ENCODE data around the gene KRT78. TPM values are rescaled to one million over a fixed set of nuclear protein-coding genes. Genes with fewer than 3 reads are reported as not detected.
"Not testable (repeated sequence)": the region's sequence is repeated elsewhere in the genome, so short reads cannot be mapped to it uniquely, and the experiment has no call there.

Gene KRT78
- total RNA-seq, 1 donor from 2014 or later: not detected

DNA sequence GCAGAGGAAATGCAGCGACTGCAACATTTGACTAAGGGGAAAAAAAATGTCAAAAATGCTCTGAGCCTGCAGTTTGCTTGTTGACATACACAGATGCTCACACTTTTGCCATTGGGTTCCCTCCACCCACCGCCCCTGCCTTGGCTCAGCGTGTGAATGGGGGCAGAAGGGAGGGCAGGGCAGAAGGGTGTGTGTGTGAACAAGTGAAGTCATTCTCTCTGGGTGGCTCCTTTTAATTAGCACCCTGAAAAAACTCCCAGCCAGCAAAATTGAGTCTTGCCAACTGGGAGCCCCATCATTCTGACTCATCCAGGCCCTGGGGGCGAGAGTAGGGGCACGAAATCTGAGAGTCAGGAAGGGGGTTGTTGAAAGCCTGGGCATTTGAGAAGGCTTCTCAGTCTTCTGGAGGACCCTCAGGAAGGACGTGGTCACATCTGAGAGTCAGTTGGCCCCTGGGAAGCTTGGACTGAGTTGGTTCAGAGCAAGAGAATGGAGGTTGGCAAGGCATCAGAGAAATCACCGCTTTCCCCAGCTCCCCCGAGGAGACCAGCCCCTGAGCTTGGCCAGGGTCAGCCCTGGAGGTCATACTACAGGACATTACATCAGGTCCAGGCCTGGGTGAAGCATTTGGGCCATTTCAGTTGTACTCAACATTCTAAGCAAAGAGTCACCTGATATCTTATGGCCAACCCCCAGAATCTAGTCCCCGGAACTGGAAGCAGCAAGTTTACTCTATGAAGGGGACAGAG lies 22.7 kb upstream of the KRT78 start:
- no peak for DNase-seq (ENCODE audit: low read depth, low spot score)

DNA sequence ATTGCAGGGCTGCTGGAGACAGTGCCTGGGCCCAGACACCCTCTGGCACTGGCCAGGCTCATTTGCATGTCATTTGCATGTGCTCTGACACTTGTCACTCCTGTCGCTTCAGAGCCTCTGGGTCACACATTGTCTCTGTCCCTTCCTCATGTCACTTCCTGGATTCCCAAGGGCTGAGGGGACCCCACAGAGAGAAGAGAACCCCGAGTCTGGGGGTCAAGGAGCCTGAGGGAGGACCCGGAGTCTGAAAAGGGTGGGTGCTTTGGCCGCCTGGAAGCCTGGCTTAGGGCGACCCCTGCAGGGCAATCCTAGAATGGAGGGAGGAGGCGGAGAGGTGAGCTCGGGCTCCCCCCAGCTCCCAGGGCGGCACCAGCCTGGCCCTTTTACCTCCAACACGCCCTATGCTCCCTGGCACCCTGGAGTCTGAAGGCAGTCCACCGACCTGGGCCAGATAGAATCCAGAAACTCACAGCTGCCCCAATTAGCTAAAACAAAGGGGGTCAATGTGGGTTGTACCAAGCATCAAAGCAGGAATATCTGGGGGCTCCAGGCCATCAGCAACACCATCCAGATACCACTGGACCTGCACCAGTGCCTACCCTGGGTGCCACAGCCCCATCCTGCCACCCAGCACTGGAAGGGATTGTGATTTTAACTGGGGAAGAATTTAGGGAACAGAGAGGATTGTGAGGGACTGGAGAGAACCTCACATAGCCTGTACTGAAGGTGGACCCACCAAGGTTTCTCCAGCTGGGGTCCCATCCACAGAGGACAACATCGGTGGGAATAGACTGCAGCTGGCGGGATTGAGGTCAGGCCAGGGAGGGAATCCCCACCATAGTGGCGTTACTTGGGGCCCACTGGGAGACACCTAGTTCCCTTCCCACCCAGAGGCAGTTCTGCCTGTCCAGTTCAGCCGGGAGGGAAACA lies 21.8 kb upstream of the KRT78 start:
- no peak for DNase-seq (ENCODE audit: low read depth, low spot score)

DNA sequence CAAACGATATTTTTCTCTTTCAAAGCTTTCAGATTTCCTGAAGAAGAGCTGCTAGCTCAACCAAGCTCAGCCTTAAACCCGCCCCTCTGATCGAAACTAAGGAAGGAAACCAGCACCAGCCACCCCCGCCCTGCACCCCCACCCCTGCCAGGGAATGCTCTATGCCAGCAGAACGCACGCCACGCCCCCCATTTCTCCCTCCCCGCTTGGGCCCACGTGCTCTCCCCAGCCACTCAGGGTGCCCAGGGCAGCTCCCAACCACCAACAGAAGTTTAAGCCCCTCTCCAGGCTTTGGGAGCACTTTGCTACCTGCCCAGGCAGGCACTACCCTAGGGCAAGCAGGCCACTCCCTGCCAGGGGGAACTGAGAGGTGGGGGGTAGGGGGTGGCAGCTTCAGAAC lies 18.8 kb upstream of the KRT78 start:
- DNase-seq (ENCODE audit: low read depth, low spot score): no peak

DNA sequence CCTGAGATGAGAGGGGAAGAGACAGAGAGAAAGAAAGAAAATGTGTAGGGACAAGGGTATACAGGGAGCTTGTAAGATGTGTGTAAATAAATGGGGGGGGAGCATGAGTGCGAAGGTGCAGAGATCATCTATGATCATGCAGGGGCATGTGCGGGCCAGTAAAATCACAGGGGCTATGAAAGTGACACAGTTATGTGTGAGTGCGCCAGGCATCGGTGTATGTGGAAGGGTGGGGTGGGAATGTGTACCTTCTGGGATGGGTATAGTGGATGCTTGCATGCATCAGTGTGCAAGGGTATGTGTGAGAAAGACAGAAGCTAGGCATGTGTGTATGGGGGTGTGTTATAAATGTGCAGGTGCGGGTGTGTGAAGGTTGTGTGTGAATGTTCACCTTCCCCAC lies 18.4 kb upstream of the KRT78 start:
- DNase-seq (ENCODE audit: low read depth, low spot score): no peak

DNA sequence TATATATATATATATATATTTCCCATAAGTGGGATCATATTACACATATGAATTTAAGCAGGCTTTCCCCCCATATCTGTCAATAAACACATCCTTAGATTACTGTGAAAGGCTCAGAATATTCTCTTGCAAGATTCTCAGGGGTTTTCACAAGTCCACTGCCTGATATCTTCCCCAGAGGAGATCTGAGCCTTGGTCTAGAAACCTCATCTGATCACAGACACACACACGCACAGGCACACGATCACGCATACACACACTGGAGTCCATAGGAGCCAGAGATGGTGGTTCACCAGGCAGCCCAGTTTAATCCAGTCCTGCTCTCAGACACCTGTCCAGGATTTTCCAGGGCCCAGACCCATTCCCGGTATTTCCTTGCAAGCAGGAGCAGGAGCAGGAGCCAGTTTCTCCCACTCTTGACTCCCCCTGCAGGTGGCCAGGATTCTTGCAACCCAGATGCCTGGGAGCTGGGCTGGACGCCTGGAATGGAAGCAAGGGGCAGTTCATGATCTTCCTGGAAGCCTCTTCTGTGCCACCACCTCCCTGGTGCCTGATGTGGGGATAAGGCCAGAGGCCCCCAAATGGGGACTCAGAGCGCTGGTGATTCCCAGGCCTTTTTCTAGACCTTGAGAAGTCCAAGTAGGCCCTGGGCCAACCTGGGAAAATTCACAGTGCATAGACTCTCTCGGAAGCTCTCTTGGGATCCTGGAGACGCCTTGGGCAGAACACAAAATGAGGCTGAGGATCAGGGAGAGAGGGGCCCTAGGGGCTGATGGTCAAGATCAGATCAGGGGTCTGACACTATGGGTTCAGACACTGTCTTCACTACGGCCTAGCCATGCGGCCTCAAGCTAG lies 16.5 kb upstream of the KRT78 start:
- DNase-seq (ENCODE audit: low read depth, low spot score): peak; percentile 45

DNA sequence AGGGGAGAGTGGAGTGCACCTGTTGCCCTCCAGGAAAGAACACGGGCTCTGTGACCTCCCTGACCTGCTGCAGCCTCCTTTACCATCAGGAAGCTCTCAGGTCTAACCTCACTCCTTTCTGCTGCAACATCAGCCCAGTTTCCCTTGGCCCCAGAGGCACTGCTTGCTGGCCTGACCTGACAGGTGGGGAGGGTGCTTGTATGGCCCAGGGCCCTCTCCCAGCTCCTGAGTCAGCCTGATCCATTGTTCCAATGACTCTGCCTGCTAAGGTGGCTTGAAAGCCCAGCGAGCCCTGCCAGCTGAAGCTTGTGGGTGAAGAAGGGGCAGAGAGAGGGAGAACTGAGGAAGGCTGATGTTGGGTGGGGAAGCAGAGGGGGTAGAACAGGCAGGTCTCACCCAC lies 13.2 kb upstream of the KRT78 start:
- no peak for DNase-seq (ENCODE audit: low read depth, low spot score)

DNA sequence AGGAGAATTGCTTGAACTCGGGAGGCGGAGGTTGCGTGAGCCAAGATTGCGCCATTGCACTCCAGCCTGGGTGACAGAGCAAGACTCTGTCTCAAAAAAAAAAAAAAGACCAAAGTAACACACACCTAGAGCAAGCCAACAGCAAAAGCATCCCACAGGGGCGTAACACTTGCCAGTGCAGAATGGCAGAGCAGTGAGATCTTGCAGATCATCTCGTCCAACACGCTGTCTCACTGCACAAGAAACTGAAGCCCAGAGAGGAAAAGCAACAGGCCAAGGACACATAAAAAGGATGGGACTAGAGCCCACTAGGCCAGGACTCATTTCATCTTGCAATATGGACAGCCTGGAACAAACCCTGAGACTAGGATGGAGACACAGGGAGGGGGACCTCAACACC lies 12.7 kb upstream of the KRT78 start:
- no peak for DNase-seq (ENCODE audit: low read depth, low spot score)

DNA sequence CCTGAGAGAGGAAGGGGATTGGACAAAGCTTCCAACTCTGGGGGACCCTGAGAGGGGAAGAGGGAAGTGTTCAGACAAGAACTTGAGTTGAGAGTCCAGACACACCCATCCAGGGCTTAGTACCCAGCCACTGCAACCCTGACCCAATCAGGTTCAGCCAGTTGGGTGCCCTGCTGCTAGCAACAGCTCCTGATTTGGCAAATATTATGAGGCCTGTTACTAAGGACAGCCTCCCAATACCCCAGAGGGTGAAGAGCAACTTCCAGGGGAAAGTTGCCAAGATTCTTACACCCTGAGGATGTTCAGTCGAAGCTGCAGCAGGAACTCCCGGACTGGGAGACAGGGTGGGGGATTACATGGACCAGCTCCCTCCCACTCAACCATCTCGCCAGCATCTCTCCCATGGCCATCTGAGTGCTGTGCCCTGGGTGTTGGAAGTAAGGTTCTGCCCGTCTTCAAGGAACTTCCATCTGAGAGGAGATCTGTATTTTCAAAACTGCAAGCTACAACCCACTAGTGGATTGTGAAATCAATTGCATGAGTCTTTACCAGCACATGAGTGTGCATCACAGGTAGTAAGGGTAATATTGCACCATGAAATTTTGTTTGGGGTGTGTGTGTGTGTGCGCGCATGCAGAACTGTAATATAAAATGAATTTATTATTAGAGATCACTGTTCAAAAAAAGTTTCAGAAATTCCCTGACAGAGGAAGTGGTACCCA lies 11.5 kb upstream of the KRT78 start:
- no peak for DNase-seq (ENCODE audit: low read depth, low spot score)

DNA sequence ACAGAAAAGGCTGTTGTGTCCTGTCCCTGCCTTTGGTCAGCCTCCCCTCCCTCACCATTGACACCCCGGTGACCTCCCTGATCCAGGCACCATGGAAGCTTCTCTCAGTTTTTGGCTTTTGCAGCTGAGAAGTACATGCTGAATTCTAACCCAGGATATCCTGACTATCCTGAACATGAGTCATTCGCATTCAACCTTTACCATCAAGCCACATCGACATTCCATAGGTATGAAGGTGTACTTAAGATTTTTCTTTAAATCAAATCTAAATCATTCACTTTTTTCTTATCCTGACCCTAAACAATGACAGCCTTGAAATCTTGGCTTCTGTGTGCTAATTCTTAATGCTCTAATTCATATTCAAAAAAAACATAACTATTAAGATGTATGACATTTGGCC lies 8.7 kb upstream of the KRT78 start:
- no peak for DNase-seq (ENCODE audit: low read depth, low spot score)

DNA sequence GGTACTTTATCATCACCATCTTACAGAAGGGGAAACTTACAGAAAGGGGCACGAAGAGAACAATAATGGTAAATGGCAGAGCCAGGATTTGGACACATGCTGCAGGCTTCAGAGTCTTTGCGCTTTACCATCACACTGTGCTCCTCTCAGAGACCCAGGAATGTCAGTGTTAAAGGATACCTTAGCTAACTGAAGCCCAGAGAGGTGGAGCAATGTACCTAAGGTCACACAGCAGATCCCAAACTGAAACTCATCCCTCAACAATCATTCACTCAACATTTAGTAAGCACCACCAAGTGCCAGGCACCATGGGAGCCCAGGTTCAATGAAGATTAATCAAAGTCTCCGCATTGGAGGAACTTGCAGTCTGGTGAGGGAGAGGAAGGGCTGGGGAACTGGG lies 8.0 kb upstream of the KRT78 start:
- no peak for DNase-seq (ENCODE audit: low read depth, low spot score)

DNA sequence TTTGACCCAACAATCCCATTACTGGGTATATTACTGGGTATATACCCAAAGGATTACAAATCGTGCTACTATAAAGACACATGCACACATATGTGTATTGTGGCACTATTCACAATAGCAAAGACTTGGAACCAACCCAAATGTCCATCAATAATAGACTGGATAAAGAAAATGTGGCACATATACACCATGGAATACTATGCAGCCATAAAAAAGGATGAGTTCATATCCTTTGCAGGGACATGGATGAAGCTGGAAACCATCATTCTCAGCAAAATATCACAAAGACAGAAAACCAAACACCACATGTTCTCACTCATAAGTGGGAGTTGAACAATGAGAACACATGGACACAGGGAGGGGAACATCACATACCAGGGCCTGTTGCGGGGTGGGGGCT lies 7.3 kb upstream of the KRT78 start:
- DNase-seq (ENCODE audit: low read depth, low spot score): not testable (repeated sequence)

DNA sequence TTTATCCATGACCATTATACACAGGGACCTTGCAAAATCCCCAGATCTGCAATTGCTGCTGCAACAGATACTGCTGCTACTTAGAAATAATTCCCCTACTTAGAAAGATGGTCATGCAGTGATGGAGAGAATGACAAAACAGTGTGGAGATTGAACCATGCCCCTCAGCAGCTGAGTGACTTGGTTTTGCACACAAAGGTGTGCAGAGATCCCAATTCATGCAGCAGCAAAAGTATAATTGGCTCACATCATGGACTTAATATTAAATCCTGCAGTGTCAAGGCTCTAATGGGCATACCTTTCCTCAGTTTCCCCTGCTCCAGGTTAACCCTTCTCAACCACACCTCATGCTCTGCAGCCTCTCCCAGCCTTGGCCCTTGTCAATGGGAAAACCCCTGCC lies 3.0 kb upstream of the KRT78 start:
- DNase-seq (ENCODE audit: low read depth, low spot score): no peak

DNA sequence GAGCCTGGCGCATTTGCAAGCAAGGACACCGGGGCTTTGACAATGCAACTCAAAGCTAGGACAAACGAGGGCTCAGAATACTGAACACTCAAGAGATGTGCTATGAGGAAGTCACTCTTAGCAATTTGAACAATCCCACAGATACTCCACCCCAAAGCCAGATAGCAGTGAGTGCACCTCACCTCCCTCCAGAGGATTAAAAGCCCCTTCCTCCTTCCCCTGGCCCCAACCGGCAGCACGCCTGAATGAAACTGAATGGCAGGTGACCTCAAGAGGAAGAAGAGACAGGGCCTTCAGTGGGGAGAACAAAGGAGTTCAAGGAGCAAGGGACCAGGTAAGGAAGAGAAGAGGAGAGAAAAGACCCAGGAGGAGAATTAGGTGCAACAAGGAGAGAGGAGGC lies 1.9 kb upstream of the KRT78 start:
- no peak for DNase-seq (ENCODE audit: low read depth, low spot score)

DNA sequence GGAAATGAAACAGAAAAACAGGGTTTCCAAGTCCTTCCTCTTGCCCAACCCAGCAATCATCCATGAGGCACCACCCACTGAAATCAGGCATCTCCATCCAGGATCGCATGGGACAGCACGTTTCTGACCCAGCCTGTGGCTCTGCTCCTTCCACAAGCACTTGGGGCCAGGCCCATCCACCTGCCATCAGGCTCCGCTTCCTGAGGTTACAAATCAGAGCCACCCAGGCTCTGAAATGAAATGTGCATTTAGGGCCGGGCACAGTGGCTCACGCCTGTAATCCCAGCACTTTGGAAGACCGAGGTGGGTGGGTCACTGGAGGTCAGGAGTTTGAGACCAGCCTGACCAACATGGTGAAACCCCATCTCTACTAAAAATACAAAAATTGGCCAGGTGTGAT lies 717 bp upstream of the KRT78 start:
- DNase-seq (ENCODE audit: low read depth, low spot score): no peak

DNA sequence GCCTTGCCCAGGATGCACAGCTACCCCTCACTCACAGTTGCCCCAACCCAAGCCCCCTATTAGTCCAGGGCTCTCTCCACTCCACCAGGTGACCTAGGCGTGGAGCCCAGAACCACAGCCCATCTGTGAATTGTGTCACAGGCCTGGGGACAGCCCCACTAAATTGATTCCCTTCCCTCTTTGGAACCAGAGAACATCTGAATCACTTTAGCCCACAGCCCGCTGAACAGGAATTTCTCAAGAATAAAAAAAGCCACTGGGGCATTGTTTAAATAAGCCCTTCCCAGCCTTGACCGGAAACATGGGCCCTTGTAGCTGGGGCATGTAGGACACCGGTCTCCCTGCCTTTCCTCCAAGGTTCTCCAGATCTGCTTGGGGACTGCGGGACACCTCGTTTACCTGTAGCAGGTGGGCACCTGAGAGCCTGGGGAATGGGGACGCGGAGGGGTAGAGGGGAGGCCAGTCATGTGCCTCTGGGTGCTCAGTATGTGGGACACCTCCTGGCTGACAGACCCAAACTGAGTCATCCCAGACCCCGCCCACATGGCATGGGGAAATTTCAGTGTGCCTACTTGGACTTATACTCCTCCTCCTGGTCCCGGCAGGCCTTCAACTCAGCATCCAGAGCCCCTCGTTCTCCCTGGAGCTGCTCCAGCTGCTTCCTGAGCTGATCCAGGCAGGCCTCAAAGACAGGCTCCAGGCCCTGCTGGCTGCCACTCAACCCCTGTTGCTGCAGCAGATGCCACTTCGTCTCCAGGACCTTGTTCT lies 1.3 kb downstream of the KRT78 start:
- DNase-seq (ENCODE audit: low read depth, low spot score): no peak

DNA sequence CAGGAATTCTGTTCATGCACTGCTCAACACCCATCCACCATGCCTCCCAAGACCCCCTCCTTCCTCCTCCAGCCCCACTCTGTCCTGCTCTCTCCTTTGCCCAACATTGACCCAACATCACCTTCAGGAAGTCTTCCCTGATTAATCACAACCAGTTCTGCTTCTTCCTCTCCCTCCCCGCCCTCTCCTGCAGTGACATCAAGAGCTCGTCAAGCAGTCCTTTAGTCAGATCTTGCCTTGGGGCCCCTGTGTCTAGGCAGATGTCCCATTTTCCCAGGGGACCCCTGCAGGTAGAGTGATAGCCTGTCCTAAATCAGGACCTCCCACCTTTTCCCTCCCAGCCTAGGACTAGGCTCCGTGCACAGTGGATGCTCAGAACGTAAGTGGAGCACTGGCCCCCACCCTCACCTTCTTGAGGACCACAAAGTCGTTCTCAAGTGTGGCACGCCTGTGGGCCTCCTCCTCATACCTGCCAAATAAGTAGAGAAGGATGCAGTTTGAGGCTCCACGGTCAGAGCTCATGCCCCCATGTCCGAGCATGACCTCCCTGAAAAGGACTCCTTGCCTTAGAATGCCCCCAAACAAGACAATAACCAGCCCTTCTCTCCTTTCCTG lies 2.3 kb downstream of the KRT78 start:
- DNase-seq (ENCODE audit: low read depth, low spot score): no peak

DNA sequence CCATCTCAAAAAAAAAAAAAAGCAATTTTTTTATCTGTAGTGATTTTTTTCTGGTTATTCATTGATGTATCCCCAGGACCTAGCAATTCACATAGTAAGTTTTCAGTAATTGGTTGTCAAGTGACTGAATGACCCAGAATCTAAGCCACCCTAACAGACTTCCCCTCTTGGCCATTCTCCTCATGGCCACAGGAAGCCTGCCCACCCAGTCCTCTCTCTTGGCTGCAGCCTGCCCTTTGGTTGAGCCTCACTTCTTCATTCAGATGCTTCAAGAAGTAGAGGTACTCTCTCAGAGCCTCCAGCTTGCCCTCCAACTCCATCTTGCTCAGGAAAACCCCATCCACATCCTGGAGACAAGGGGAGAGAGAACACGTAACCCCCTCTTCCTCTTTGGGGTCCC lies 2.8 kb downstream of the KRT78 start:
- no peak for DNase-seq (ENCODE audit: low read depth, low spot score)

DNA sequence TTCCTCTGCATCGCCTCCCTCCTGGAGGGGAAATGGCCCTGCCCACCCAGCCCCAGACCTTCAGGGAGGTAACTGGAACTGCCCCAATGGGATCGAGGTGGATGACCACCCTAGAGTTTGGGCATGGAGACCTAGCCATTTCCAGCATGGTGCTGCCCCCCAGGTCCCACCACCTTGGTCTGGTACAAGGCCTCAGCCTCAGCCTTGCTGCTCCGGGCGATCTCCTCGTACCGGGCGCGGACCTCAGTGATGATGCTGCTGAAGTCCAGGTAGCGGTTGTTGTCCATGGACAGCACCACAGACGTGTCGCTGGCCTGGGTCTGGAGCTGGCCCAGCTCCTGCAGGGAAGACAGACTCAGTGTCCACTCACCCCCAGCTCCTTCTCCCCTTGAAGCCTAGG lies 4.4 kb downstream of the KRT78 start:
- DNase-seq (ENCODE audit: low read depth, low spot score): no peak

DNA sequence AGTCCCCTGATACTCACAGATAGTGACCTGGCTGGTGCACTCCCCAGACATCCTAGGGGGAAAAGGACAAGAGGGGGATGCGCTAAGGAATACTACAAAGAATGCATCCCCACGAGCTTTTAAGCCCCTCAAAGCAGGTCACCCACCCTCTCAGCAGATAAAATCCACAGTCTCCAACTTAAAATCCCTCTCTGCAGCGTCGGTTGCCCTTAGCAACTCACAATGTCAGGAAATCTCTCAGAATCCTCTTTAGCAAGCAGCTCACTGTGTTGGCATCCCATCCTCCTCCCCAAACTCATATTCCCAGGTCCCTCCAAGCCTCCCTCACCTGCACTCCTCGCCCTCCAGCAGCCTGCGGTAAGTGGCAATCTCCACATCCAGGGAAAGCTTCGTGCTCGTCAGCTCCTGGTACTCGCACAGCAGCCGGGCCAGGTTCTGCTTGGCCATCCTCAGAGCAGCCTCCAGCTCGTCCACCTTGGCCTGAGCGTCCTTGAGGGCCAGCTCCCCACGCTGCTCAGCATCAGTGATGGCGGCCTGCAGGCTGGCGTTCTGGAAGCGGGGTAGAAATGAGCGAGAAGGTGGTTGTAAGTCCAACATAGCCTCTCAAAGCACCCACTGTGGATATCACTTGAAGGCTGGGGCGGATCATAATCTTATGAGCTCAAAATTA lies 9.2 kb downstream of the KRT78 start:
- DNase-seq (ENCODE audit: low read depth, low spot score): no peak

Measured in pulmonary artery endothelial cell (primary cell).